Measurements from ENCODE around the gene MAP3K5.
"Not testable (repeated sequence)": the region's sequence is repeated elsewhere in the genome, so short reads cannot be mapped to it uniquely, and the experiment has no call there.

Gene MAP3K5

GRCh38 chr6:136792410-136793262 is at the start of gene MAP3K5:
MAP3K5 (minus strand) TSS chr6:136792477; CDS start chr6:136792157, 320 bp downstream.
- peak; percentile 91 for DNase-seq (ENCODE audit: low read depth, low spot score)

GRCh38 chr6:136840276-136841001 is 48.2 kb upstream of the MAP3K5 start:
- no peak for DNase-seq (ENCODE audit: low read depth, low spot score)

GRCh38 chr6:136831873-136832562 is 39.7 kb upstream of the MAP3K5 start:
- no peak for DNase-seq (ENCODE audit: low read depth, low spot score)

GRCh38 chr6:136826216-136826615 is 33.9 kb upstream of the MAP3K5 start:
- DNase-seq (ENCODE audit: low read depth, low spot score), result no peak

- DNase-seq (ENCODE audit: low read depth, low spot score), result no peak
Measured at GRCh38 chr6:136823128-136823660, 30.9 kb upstream of the MAP3K5 start.

DNA sequence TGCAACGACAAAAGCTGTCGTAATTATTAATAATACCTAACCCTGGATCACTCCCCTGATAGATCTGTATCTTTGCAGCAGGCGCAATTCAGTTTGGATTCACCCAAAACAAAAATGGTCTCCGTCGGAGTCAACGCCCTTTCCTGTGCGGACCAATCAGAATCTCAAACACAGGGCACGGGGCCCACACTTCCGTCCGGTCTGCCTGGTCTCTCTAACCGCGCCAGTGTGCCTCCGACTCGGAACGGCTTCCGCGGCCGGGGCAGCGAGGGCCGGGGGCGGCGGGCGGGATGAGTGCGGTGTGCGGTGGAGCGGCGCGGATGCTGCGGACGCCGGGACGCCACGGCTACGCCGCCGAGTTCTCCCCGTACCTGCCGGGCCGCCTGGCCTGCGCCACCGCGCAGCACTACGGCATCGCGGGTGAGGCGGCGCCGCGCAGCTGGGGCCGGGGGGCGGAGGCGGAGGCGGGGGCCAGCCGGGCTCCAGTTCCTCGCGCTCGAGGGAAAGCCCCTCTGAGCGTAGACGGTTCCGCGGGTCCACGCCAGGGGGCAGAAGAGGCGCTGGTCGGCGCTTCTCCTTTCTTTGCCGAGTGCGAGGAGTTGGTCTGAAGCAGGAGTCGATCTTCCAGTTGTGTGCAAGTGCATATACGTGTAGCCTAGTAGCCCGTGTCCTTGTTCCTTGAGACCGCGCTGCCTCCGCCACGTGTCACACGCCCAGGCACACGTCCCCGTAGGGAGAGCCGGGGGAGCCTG is 30.3 kb upstream of the MAP3K5 start, which contains the start of gene PEX7:
Gene PEX7, plus strand, starts transcription at position 217 of the 752 bp plus-strand sequence. Its CDS starts 74 bp downstream, at position 291.
- peak; percentile 73 for DNase-seq (ENCODE audit: low read depth, low spot score)

DNA sequence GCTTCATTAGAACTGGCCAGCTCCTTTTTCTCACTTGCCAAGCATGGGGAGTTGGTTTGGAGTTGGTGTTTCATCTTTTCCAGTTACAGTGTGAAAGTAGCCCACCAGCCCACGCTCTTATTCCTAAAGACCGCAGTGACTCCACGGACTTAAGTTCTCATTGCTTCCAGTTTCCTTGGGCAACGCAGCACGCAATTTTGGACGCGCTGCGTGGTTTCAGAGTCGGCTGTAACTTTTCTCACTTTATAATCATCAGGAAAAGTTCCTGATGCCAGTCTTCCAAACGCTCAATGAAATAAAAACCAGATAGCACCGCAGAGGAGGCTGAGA is 29.7 kb upstream of the MAP3K5 start:
- DNase-seq (ENCODE audit: low read depth, low spot score), result no peak

- no peak for DNase-seq (ENCODE audit: low read depth, low spot score)
Measured at GRCh38 chr6:136820561-136820960, 28.3 kb upstream of the MAP3K5 start.

- no peak for DNase-seq (ENCODE audit: low read depth, low spot score)
Measured at GRCh38 chr6:136816656-136817055, 24.4 kb upstream of the MAP3K5 start.

GRCh38 chr6:136815608-136816007 is 23.3 kb upstream of the MAP3K5 start:
- DNase-seq (ENCODE audit: low read depth, low spot score), result not testable (repeated sequence)

DNA sequence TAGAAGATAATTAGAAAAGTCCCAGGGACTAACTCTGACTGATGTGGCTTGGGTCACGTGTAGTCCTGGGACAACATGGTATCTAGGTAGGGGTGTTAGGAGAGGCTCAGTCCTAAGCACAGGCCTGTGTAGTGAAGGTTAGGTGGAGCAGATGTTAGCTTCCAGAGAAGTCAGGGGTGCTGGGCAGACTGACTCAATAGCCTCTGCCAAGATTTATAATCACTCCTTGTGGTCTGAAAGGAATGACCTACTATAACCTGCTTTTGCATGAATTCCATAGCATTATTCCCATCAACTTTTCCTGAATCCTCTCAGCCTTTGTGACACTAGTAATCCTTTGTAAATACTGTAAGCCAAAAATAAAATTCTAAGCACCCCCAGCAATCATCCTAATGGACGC is 19.9 kb upstream of the MAP3K5 start:
- DNase-seq (ENCODE audit: low read depth, low spot score), result no peak

DNA sequence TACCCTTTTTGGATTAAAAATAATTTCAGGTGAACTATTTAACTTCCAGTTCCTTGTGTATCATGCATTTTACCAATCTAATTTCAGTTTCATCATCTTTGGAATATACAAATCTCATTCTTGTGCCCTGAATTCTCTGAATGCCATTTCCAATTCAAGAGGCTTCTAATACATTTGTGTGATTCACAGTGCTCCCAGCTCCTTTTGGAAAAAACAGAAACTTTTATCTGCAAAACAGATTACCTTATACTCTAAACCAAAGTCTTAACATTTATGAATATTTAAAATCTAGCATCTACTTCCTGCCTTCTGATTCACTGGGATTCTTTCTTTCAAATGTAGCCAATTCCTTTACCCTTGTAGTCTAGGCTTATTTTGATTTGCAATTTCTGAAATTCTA is 19.0 kb upstream of the MAP3K5 start:
- no peak for DNase-seq (ENCODE audit: low read depth, low spot score)

- no peak for DNase-seq (ENCODE audit: low read depth, low spot score)
Measured at GRCh38 chr6:136809091-136809860, 17.0 kb upstream of the MAP3K5 start.

DNA sequence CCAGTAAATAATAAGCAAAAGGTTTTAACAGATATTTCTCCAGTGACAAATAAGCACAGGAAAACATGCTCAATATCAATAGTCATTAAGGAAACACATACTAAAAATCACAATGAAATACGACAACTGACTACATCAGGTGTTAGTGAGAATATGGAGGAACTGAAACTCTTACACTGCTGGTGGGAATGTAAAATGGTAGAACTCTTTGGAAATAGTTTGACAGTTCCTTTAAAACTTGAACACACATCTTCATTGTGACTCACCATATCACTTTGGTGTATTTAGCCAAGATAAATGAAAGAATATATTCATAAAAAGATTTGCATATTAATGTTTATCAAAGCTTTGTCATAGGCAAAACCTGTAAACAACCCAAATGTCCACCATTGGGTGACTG is 11.3 kb upstream of the MAP3K5 start:
- no peak for DNase-seq (ENCODE audit: low read depth, low spot score)

- no peak for DNase-seq (ENCODE audit: low read depth, low spot score)
Measured at GRCh38 chr6:136801581-136801980, 9.3 kb upstream of the MAP3K5 start.

DNA sequence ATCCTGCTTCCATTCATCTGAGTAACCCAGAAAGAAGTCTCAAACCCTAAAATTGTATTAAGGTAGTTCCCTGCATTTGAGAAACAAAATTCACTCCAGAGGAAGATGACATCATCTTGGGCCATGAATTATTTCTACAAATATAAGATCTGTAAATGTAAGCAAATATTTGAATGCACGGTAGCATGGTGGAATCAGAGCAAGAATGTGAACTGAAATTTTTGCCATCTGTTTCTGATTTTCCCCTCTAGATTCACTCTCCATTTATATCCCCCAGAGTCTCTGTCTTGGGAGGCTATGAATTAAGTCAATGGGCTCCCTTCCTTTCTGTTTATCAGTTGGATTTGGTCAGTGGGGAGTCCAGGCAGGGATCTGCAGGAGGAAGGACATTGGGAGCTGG is 5.8 kb upstream of the MAP3K5 start:
- DNase-seq (ENCODE audit: low read depth, low spot score), result no peak

DNA sequence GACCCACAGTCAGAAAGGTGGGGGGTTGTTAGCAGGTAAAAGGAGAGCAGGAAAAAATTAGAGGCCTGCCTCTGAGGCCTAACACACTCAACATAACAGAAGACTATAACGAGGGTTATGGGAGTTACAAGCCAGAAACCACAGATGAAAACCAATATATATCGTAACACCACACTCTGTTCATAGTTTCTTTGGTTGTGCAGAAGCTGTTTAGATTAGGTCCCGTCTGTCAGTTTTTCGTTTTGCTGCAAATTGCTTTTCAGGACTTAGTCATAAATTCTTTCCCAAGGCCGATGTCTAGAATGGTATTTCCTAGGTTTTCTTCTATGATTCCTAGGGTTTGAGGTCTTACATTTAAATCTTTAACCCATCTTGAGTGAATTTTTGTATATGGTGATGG is 3.7 kb upstream of the MAP3K5 start:
- no peak for DNase-seq (ENCODE audit: low read depth, low spot score)

DNA sequence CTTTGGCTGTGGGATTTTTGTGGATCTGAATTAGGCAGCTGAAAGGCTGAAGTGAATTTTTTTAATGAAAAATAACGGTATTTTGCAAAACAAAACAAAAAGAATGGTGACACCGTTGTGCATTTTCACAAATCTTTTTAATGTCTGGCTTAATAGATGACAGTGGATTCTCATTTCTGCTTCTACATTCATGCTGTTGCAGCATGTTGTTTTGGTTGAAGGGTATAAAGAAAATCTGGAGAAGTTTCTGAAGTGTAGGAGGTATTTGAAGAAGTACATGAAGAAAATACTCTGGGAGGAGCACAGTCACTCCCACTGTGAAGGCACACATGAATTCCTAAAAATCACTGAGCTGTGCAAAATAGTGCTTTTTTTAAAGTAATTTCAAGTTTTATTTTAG is 3.1 kb upstream of the MAP3K5 start:
- no peak for DNase-seq (ENCODE audit: low read depth, low spot score)

DNA sequence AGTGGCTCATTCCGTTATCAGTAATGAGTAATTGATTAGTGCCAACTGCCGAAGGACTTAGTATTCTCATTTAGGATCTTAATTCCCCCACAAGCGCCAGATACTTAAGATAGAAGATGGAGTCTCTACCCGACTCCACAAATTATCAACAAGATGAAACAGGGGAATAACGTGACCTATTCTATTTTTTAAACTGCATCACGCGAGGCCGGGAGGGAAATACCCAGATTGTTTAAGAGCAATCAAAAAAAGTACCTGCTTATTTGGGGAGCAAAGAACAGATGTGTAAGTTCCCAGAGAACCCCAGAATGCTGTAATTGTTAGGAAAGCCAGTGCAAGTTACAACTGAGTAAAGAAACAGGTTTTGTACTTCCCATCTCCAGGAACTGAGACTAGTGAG is 1.1 kb upstream of the MAP3K5 start:
- DNase-seq (ENCODE audit: low read depth, low spot score), result no peak

DNA sequence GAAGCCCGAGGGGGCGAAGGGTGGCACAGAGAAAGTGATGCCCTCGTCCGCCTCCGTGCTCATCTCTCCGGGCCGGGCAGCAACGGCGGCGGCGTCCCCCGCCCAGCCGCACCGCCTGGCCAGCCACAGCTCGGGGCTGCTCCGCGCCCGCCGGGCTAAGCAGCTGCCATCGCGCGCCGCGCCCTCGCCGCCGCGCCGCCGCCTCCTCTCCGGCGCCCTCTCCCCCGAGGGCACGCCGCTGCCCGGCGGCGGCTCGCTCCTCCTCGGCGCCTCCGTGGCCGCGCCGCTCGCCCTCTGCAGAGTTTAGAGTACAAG is 225 bp downstream of the MAP3K5 start:
- DNase-seq (ENCODE audit: low read depth, low spot score), result no peak
